GM19455 (cell line): ENCODE results near the gene CEP55.

Experiments
- ATAC-seq: cut with Tn5 transposase; IDR thresholded peaks from one replicate; pipeline ENCODE4 v1.9.1; 2021; ENCODE audit not compliant: unreplicated experiment

CEP55 gene

DNA sequence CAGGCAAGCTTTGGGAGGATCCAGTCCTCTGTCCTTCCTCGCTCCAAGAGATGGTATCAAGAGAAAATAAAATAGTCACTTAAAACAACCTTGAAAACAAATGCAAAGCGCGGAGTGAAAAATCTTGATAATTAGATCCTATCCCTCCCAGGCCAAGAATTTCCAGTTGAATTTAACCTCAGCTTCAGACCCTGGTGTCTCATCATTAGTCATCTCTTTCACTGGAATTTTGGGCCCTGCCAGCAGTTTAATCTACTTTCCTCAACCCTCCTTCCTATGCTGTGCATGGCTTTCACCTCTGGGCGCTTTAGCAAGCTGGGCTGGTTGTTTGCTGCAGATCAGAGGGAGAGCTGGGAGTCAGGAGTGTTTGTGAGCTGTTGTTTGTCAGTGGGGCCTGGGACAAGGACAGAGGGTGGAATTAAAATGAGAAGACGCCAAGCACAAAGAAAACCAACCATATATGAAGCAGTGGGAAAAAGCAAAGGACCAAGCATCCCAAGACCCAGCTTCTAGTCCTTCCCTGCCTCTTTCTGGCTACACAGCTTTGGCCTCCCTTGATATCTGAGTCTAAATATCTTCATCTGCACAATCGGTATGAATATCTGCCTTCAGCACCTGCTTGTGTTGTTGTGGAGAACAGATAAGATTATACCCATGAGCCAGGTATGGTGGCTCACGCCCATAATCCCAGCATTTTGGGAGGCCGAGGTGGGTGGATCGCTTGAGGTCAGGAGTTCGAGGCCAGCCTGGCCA lies 27.8 kb upstream of the CEP55 start:
- ATAC-seq: no peak

- ATAC-seq: no peak
These were observed 27.0 kb upstream of the CEP55 start for GRCh38 chr10:93469454-93469853.

DNA sequence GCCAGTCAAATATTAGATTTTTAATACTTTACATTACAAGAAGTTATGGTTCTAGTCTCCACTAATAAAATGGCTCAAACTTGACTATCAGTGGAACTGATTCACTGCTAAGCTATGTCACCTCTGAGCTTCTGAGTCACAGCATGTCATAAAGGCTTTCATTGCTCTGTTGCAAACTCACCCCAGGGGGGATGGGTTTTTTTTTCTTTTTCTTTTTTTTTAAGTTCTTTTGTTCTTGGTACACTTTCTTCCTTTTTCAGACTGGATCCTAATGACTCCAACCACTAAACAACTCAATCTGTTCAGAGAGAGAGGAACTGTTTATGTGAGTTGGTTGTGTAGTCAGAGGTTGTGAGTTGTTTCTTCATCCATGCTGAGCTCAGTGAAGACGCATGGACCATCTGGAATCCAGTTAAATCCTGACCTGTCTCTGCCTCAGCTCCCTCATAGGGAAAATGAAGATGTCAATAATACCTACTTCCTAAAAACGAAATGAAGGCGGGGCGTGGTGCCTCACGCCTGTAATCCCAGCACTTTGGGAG lies 25.2 kb upstream of the CEP55 start:
- ATAC-seq: no peak

- no peak for ATAC-seq
These were observed 23.3 kb upstream of the CEP55 start for GRCh38 chr10:93473161-93473560.

DNA sequence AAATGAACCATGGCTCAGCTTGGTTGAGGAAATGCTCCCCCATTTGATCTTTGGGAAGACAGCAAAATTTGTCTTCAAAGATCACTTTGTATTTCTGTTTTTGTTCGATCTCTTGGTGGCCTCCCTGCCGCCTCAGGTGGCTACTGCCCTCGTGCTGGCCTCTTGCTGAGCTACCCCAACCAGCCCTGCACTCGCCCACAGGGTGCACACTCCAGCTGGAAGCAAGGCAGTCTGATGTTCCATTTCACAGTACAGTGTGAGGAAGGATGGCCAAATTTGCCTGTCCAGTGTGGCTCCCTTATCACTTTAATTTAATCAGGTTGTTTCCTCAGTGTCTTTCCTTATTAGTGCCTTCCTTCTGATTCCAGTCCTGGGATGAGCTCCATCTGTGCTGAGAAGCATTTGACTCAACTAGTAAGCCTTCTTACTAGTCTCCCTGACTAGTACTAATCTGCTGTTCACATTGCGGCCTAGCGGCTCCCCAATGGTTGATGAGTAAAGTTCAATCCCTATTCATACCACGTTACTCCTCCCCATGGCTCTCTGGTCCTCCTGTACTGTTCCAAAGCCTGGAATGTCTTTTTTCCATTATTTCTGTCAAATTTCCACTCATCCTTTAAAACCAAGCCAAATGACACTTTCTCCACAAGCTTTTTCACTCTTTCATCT lies 22.5 kb upstream of the CEP55 start:
- no peak for ATAC-seq

DNA sequence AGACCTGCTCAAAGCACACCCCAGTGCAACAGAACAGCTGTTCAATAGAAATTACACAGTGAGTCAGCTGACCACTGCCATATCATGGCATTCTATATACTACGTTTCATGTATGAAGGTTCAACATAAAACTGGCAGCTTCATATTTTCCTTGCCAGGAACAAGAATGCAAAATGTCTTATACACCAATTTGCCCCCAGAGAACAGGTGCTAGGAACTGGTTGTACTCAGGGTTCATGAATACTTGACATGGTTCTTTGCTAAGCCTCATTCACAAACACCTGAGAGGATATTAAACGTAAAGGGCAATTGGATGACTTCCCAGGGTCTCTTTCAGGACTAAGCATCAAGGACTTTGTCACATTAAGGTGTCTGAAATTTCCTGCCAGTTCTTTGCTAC lies 21.2 kb upstream of the CEP55 start:
- no peak for ATAC-seq

GRCh38 chr10:93475871-93476270 lies 20.5 kb upstream of the CEP55 start:
- ATAC-seq: no peak

- ATAC-seq: no peak
These were observed 19.7 kb upstream of the CEP55 start for GRCh38 chr10:93476756-93477155.

DNA sequence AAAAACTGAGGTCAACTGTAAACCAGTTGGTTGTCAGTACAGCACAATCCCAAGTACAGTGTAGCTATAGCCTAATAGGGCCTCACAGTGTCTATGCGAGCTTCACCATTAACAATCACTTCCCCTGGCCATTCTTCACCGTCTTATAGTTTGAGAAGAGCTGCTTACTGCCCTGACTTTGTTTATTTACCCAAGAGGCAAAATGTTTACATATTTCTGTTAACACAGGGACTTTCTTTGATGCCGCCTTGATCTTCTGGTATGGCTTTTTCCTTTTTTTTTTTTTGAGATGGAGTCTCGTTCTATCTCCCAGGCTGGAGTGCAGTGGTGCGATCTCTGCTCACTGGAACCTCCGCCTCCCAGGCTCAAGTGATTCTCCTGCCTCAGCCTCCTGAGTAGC lies 17.5 kb upstream of the CEP55 start:
- ATAC-seq: no peak

DNA sequence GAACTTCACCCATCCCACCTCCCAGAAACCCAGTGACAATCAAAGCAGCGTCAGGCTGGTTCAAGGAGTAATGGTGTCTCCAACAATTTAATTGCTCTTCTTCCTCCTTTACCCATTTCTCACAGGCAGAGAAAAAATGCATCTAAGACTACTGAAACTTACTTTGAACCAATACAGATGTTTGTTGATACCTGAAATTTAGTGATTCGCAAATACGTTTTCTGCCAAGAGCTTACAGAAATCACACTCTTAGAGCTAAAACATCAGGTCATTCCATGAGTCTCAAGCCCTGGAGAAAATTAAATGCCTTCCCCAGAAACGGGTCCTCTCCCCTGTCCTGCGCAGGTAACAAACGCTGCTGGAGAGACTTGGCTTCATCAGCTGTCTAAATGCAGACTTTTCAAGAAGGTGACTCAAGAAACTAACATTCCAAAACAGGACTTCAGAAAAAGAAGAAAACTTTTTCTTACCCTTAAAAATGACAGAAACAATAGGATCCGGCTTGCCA lies 14.7 kb upstream of the CEP55 start:
- no peak for ATAC-seq

DNA sequence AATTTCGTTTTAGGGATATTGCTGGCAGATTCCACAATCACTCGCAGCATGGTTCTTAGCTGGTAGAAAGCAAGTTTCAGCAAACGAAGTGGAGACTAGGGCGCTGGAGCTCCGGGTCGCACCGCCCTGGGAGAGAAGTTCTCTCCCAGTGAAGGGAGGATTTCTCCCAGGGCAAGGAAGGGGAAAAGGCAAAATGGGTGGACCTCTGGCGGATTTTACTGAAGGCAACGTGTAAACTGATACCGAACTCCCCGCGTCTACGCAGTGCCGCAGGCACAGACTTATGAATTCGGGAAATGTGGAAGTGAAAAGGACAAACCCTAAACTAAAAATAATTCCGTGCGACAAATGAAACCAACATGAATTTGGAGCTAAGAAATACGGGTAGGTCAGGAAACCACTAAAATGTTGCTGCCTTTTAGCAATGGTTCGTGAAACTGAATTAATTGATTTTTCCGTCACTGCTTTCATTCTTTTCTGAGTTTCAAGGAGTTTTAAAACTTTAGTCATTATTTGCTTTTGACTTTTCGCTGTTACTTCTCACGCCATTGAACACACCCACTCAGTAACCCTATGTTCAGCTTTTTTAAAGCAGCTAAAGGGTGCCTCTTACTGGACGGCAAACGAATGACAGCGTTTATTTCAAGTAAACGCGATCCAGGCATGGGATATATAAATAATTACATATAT lies 14.1 kb upstream of the CEP55 start, which contains the start of gene MYOF:
Gene MYOF (minus strand): TSS at position 190 of the 690 bp plus-strand sequence. CDS start 140 bp downstream, at position 50.
- peak; percentile 85 for ATAC-seq

DNA sequence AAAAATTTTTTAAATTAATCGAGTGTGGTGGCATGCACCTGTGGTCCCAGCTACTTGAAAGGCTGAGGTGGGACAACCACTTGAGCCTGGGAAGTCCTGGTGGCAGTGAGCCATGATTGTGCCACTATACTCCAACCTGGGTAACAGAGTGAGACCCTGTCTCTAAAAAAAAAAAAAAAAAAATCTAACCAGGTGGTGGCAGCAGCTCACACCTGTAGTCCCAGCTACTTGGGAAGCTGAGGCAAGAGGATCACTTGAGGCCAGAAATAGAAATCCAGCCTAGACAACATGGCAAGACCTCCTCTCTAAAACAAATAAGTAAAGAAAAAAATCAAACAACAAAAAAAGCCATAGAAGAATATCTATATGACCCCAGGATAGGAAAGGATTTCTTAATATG lies 10.7 kb upstream of the CEP55 start:
- ATAC-seq: no peak

- ATAC-seq: no peak
These were observed 7.4 kb upstream of the CEP55 start for GRCh38 chr10:93488956-93489528.

- no peak for ATAC-seq
These were observed 4.8 kb upstream of the CEP55 start for GRCh38 chr10:93491602-93492121.

- ATAC-seq: no peak
These were observed 3.2 kb upstream of the CEP55 start for GRCh38 chr10:93493162-93493561.

GRCh38 chr10:93494494-93494893 lies 1.9 kb upstream of the CEP55 start:
- no peak for ATAC-seq

- ATAC-seq: peak; percentile 18
These were observed 624 bp upstream of the CEP55 start for GRCh38 chr10:93495654-93496321.

DNA sequence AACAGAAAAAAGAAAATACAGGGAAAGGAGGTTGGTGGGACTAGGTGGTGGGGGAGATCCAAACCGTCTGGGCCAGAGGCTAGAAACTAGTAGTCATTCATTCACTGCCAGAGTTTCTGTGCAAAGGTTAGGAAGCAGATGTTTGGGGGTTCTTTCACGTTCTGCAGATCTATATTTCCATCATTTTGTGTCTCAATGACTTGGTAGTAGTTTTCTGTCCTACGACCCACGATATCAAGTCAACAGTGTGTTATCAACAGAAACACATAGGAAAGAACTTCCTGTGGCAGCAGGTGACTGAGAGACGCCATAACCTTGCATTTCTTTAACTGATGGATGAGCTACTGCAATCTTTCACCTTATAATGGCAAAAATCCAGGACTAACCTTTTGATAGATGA lies 1.8 kb downstream of the CEP55 start:
- no peak for ATAC-seq

DNA sequence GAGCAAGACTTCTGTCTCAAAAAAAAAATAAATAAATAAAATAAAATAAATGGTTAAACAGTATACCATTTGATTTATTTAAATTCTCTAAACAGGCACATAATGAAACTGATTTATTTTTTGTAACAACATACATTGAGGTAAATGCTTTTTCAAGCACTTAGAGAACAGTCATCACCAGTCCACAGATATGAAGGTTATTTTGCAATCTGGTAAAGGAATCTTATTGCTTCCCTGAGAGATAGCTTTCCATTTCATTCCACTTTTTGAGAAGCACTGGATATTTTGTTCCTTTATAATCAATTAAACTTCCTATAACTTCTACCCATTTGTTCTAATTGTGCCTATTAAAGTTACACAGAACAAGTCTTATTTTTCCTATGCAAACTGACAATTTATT lies 5.2 kb downstream of the CEP55 start:
- ATAC-seq: no peak

DNA sequence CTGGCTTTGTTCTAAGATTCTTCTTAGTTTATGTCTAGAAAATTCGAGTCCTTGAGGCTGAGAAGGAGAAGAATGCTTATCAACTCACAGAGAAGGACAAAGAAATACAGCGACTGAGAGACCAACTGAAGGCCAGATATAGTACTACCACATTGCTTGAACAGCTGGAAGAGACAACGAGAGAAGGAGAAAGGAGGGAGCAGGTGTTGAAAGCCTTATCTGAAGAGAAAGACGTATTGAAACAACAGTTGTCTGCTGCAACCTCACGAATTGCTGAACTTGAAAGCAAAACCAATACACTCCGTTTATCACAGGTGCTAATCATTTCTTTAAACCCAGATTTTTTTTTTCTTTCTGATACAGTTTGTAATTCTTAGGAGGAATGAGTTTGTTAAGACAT lies 6.7 kb downstream of the CEP55 start:
- ATAC-seq: peak; percentile 94
